HepG2 (cell line): Measurements from ENCODE around the gene HSPA1A. TPM values are rescaled to one million over a fixed set of nuclear protein-coding genes. Genes with fewer than 3 reads are reported as not detected.

ENCODE experiments used
- ATM ChIP-seq: fragments of 450-650 bp; IDR thresholded peaks from 2 replicates; pipeline ENCODE4 v1.7.1; 2017; ENCODE audit warnings: mild to moderate bottlenecking, borderline replicate concordance
- FOXJ3 ChIP-seq: sonication (generic); formaldehyde crosslinking; IDR thresholded peaks from 2 replicates; pipeline ENCODE4 v1.4.0; 2020; ENCODE audit warnings: missing genetic modification reagents, mild to moderate bottlenecking, borderline replicate concordance
- KLF16 ChIP-seq, 2 experiments: sonication (generic) in 1 of 2; formaldehyde crosslinking in 1 of 2; IDR thresholded peaks; 2 replicates each; pipeline versions ENCODE4 v1.6.1 to v1.8.0; 2016 to 2023; ENCODE audit warnings: missing genetic modification reagents in 2 of 2, missing compliant biosample characterization in 1 of 2
- MAFG ChIP-seq: sonication (generic); formaldehyde crosslinking; IDR thresholded peaks from 2 replicates; pipeline ENCODE4 v1.5.1; 2020; ENCODE audit warnings: mild to moderate bottlenecking, missing genetic modification reagents
- MEIS2 ChIP-seq: sonication (generic); formaldehyde crosslinking; IDR thresholded peaks from 2 replicates; pipeline ENCODE4 v1.9.0; 2021; ENCODE audit warnings: mild to moderate bottlenecking, missing genetic modification reagents
- NFE2L2 ChIP-seq: fragments of 150-350 bp; IDR thresholded peaks from 2 replicates; pipeline ENCODE4 v1.6.1; 2014; ENCODE audit warnings: low read length
- NFKB2 ChIP-seq: sonication (generic); formaldehyde crosslinking; IDR thresholded peaks from 2 replicates; pipeline ENCODE4 v1.4.0; 2020; ENCODE audit warnings: missing genetic modification reagents, borderline replicate concordance
- NR2F2 ChIP-seq: IDR thresholded peaks from 2 replicates; pipeline ENCODE4 v1.6.1; 2012; ENCODE audit warnings: low read depth, inconsistent platforms, borderline replicate concordance
- SRF ChIP-seq: IDR thresholded peaks from 2 replicates; pipeline ENCODE4 v1.6.1; 2011; ENCODE audit warnings: mild to moderate bottlenecking, low read depth, low read length, moderate library complexity
- YEATS2 ChIP-seq: sonication (generic); formaldehyde crosslinking; IDR thresholded peaks from 2 replicates; pipeline ENCODE4 v1.4.0; 2020; ENCODE audit warnings: missing genetic modification reagents, borderline replicate concordance
- ZFP36 ChIP-seq: fragments of 150-350 bp; IDR thresholded peaks from 2 replicates; pipeline ENCODE4 v1.6.1; 2018; ENCODE audit warnings: borderline replicate concordance, low read length, low read depth; ENCODE audit not compliant: partially characterized antibody
- ZIK1 ChIP-seq: sonication (generic); formaldehyde crosslinking; IDR thresholded peaks from 2 replicates; pipeline ENCODE4 v1.5.0; 2020; ENCODE audit warnings: mild to moderate bottlenecking, low read depth, missing genetic modification reagents, borderline replicate concordance
- ZNF3 ChIP-seq: IDR thresholded peaks from 2 replicates; pipeline ENCODE4 v1.7.0; 2017; ENCODE audit warnings: inconsistent platforms
- ZNF451 ChIP-seq: sonication (generic); formaldehyde crosslinking; IDR thresholded peaks from 2 replicates; pipeline ENCODE4 v1.5.0; 2020; ENCODE audit warnings: mild to moderate bottlenecking, missing genetic modification reagents
- ZNF577 ChIP-seq: sonication (generic); formaldehyde crosslinking; IDR thresholded peaks from 2 replicates; pipeline ENCODE4 v1.4.0; 2020; ENCODE audit warnings: mild to moderate bottlenecking, low read depth, missing genetic modification reagents, borderline replicate concordance
- polyA plus RNA-seq, 8 experiments: library from polyadenylated mRNA; depleted of rRNA in 3 of 8; stranded (reverse) in 7 of 8; unstranded in 1 of 8; fragments of >200 nt; fragmentation: Illumina TruSeq in 4 of 8; extraction: Trizol in 4 of 8; gene quantifications; 2 replicates each; pipeline versions ENCODE4 v1.2.1 to v1.2.3, GENCODE V29; 2011 to 2016; ENCODE audit warnings: low read depth in 4 of 8, missing spikeins in 1 of 8, mixed read lengths in 1 of 8; ENCODE audit not compliant: insufficient read depth in 1 of 8
- total RNA-seq, 5 experiments: library from RNA; depleted of rRNA; stranded (reverse); fragments of >200 nt; fragmentation: Illumina TruSeq; extraction: Trizol; gene quantifications; 2 replicates each; pipeline ENCODE4 v1.2.3, GENCODE V29; 2016; ENCODE audit warnings: low read depth in 1 of 5
- TF ChIP-seq, protein P1 (sequence below): sonication (generic); formaldehyde crosslinking; IDR thresholded peaks from 2 replicates; pipeline ENCODE4 v1.4.0; 2020; ENCODE audit warnings: missing genetic modification reagents, borderline replicate concordance
- TF ChIP-seq, protein P2 (sequence below): IDR thresholded peaks from 2 replicates; pipeline ENCODE4 v1.6.1; 2016; ENCODE audit warnings: missing biosample characterization, missing genetic modification reagents, low read depth
- TF ChIP-seq, protein P3 (sequence below): sonication (generic); formaldehyde crosslinking; IDR thresholded peaks from 2 replicates; pipeline ENCODE4 v1.8.0; 2022; ENCODE audit warnings: missing genetic modification reagents, mild to moderate bottlenecking, borderline replicate concordance
- TF ChIP-seq, protein P4 (sequence below): sonication (generic); formaldehyde crosslinking; IDR thresholded peaks from 2 replicates; pipeline ENCODE4 v1.4.0; 2020; ENCODE audit warnings: missing genetic modification reagents, borderline replicate concordance

HSPA1A gene
- total and polyA plus RNA-seq, 2 of the 13 experiments (the other 11 are each of a cell fraction or from before 2014, with no cell fraction given), result 44.5 to 85.0 TPM

DNA sequence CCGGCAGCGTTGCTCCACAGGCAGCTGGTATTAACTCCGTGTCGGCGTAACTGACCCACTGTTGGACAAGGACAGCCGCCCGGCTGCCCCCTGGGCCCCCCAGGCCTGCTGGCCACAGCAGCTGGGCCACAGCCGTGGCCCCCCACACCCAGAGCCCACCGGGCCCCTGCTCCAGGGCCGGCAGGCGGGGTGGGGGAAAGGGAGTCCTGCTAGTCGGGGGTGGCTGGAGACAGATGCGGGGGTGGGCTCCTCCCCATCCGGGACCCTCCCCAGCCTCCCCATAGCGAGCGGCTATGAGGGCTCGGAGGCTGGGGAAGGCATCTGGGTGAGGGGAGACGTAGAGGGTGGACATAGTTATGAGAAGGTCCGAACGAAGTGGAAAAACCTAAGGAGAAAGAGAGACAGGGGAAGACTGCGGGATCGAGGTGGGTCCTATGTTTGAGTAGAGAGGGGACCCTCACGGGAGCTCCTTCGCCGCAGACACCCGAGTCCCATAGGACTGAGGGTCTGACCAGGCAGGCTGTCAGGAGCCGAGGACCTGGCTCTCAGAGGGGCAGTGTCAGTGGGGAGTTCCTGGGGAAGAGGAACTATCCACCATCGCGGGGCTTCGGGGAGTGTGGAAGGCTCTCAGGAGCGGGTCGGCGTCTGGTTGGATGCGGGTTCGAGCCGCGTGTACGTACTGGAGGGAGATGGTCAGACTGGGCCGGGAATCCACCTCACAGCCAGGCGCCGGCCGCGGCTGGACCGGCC lies 20.3 kb upstream of the HSPA1A start (continued):
- TF ChIP-seq, protein P1, sequence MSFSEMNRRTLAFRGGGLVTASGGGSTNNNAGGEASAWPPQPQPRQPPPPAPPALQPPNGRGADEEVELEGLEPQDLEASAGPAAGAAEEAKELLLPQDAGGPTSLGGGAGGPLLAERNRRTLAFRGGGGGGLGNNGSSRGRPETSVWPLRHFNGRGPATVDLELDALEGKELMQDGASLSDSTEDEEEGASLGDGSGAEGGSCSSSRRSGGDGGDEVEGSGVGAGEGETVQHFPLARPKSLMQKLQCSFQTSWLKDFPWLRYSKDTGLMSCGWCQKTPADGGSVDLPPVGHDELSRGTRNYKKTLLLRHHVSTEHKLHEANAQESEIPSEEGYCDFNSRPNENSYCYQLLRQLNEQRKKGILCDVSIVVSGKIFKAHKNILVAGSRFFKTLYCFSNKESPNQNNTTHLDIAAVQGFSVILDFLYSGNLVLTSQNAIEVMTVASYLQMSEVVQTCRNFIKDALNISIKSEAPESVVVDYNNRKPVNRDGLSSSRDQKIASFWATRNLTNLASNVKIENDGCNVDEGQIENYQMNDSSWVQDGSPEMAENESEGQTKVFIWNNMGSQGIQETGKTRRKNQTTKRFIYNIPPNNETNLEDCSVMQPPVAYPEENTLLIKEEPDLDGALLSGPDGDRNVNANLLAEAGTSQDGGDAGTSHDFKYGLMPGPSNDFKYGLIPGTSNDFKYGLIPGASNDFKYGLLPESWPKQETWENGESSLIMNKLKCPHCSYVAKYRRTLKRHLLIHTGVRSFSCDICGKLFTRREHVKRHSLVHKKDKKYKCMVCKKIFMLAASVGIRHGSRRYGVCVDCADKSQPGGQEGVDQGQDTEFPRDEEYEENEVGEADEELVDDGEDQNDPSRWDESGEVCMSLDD (CRISPR knock-in tag), result peak; percentile 26; the same call in 1 of the 2 replicates
- TF ChIP-seq KLF16 (CRISPR knock-in tag; IDR thresholded peaks at IDR 0.05) (no peak; a peak in 1 of 4 replicates), ZIK1 (CRISPR knock-in tag) (no peak), ZNF577 (CRISPR knock-in tag) (peak; percentile 83; the same call in 1 of the 2 replicates), MAFG (CRISPR knock-in tag) (no peak), ZNF451 (CRISPR knock-in tag) (no peak), MEIS2 (no peak), NR2F2 (no peak; the same call in 1 of the 2 replicates), ZFP36 (no peak), SRF (no peak), NFKB2 (CRISPR knock-in tag) (no peak), NFE2L2 (no peak), ZNF3 (CRISPR knock-in tag) (no peak), YEATS2 (CRISPR knock-in tag) (no peak), ATM (no peak), FOXJ3 (no peak)
- TF ChIP-seq, protein P2, sequence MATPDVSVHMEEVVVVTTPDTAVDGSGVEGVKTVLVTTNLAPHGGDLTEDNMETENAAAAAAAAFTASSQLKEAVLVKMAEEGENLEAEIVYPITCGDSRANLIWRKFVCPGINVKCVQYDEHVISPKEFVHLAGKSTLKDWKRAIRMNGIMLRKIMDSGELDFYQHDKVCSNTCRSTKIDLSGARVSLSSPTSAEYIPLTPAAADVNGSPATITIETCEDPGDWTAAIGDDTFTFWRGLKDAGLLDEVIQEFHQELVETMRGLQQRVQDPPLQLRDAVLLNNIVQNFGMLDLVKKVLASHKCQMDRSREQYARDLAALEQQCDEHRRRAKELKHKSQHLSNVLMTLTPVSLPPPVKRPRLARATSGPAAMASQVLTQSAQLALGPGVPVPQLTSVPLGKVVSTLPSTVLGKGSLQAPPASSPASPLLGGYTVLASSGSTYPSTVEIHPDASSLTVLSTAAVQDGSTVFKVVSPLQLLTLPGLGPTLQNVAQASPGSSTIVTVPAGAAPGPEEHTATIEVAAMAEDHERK (CRISPR knock-in tag), result no peak
- TF ChIP-seq, protein P3, sequence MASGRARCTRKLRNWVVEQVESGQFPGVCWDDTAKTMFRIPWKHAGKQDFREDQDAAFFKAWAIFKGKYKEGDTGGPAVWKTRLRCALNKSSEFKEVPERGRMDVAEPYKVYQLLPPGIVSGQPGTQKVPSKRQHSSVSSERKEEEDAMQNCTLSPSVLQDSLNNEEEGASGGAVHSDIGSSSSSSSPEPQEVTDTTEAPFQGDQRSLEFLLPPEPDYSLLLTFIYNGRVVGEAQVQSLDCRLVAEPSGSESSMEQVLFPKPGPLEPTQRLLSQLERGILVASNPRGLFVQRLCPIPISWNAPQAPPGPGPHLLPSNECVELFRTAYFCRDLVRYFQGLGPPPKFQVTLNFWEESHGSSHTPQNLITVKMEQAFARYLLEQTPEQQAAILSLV (CRISPR knock-in tag), result no peak
- TF ChIP-seq, protein P4, sequence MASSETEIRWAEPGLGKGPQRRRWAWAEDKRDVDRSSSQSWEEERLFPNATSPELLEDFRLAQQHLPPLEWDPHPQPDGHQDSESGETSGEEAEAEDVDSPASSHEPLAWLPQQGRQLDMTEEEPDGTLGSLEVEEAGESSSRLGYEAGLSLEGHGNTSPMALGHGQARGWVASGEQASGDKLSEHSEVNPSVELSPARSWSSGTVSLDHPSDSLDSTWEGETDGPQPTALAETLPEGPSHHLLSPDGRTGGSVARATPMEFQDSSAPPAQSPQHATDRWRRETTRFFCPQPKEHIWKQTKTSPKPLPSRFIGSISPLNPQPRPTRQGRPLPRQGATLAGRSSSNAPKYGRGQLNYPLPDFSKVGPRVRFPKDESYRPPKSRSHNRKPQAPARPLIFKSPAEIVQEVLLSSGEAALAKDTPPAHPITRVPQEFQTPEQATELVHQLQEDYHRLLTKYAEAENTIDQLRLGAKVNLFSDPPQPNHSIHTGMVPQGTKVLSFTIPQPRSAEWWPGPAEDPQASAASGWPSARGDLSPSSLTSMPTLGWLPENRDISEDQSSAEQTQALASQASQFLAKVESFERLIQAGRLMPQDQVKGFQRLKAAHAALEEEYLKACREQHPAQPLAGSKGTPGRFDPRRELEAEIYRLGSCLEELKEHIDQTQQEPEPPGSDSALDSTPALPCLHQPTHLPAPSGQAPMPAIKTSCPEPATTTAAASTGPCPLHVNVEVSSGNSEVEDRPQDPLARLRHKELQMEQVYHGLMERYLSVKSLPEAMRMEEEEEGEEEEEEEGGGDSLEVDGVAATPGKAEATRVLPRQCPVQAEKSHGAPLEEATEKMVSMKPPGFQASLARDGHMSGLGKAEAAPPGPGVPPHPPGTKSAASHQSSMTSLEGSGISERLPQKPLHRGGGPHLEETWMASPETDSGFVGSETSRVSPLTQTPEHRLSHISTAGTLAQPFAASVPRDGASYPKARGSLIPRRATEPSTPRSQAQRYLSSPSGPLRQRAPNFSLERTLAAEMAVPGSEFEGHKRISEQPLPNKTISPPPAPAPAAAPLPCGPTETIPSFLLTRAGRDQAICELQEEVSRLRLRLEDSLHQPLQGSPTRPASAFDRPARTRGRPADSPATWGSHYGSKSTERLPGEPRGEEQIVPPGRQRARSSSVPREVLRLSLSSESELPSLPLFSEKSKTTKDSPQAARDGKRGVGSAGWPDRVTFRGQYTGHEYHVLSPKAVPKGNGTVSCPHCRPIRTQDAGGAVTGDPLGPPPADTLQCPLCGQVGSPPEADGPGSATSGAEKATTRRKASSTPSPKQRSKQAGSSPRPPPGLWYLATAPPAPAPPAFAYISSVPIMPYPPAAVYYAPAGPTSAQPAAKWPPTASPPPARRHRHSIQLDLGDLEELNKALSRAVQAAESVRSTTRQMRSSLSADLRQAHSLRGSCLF (CRISPR knock-in tag), result peak; percentile 71; the same call in 1 of the 2 replicates
